A549 (cell line): ENCODE measurements around the gene CNKSR3. TPM values are rescaled to one million over a fixed set of nuclear protein-coding genes. Genes with fewer than 3 reads are reported as not detected.

Source experiments
- ATAC-seq, 2 experiments: fragments of 200-7000 bp in 1 of 2; fragments of >200 bp in 1 of 2; cut with Nextera tagmentation in 1 of 2; cut with Tn5 transposase in 1 of 2; 3 replicates each; pipeline versions ENCODE4 v1.8.0 to v1.9.1; 2018 to 2020; ENCODE audit warnings: mild to moderate bottlenecking in 1 of 2, moderate library complexity in 1 of 2
- CTCF ChIA-PET: fragments of 300-600 bp; sonication (Branson Sonifier 250); formaldehyde crosslinking; extraction: SDS; loops from one replicate; lab custom pipeline; 2021; ENCODE audit warnings: antibody characterized with exemption, inconsistent platforms; lab: Yijun Ruan, JAX
- POLR2A ChIA-PET: fragments of 350-600 bp; formaldehyde crosslinking; extraction: SDS; loops from one replicate; lab custom pipeline; 2021; ENCODE audit warnings: antibody characterized with exemption, inconsistent platforms; lab: Yijun Ruan, JAX
- DNase-seq, 2 experiments: peaks; one replicate each; pipeline versions ENCODE4 v3.0.0 to v3.0.0-alpha.2; 2011 to 2016; ENCODE audit warnings: low read depth in 1 of 2, low spot score in 1 of 2
- FAIRE-seq: peaks from 2 replicates; lab custom pipeline; 2011; peaks lifted over from hg19 to GRCh38; lab: Jason Lieb, UNC
- H3K27ac ChIP-seq, 2 experiments: fragments of >200 bp; sonication (Bioruptor Twin); formaldehyde crosslinking; 3 replicates each; pipeline ENCODE4 v1.5.1; 2016 to 2017
- H3K4me1 ChIP-seq: fragments of >200 bp; sonication (Bioruptor Twin); formaldehyde crosslinking; 3 replicates; pipeline ENCODE4 v1.6.1; 2016
- H3K4me2 ChIP-seq: fragments of >200 bp; sonication (Bioruptor Twin); formaldehyde crosslinking; 3 replicates; pipeline ENCODE4 v1.6.1; 2016
- H3K4me3 ChIP-seq: fragments of >200 bp; sonication (Bioruptor Twin); formaldehyde crosslinking; 3 replicates; pipeline ENCODE4 v1.5.1; 2016
- H3K9me3 ChIP-seq: fragments of >200 bp; sonication (Bioruptor Twin); formaldehyde crosslinking; 3 replicates; pipeline ENCODE4 v1.6.1; 2016
- ATOH8 ChIP-seq: fragments of 250-450 bp; sonication (Bioruptor Pico); IDR thresholded peaks from 2 replicates; pipeline ENCODE4 v1.5.0; 2020; ENCODE audit warnings: low read depth, mild to moderate bottlenecking, moderate library complexity
- BCL3 ChIP-seq: fragments of >200 bp; sonication (Bioruptor Twin); formaldehyde crosslinking; IDR thresholded peaks from 3 replicates; pipeline ENCODE4 v1.6.1; 2016
- CBX2 ChIP-seq: fragments of 200-600 bp; sonication (generic); IDR thresholded peaks from 2 replicates; pipeline ENCODE4 v1.6.1; 2016; ENCODE audit warnings: low read depth, mild to moderate bottlenecking, borderline replicate concordance
- CHD2 ChIP-seq: fragments of 150-350 bp; IDR thresholded peaks from 2 replicates; pipeline ENCODE4 v1.6.1; 2014; ENCODE audit warnings: low read length; ENCODE audit not compliant: partially characterized antibody
- CHD4 ChIP-seq: fragments of 200-600 bp; sonication (generic); IDR thresholded peaks from 2 replicates; pipeline ENCODE4 v1.6.1; 2016; ENCODE audit warnings: antibody characterized with exemption, mild to moderate bottlenecking, borderline replicate concordance
- EHMT2 ChIP-seq: fragments of 200-600 bp; sonication (generic); IDR thresholded peaks from 2 replicates; pipeline ENCODE4 v1.6.1; 2016; ENCODE audit warnings: antibody characterized with exemption, low read depth, mild to moderate bottlenecking, moderate library complexity
- EP300 ChIP-seq, 2 experiments: fragments of >200 bp; sonication (Bioruptor Twin); formaldehyde crosslinking; IDR thresholded peaks; 2 replicates in 1 of 2; 3 replicates in 1 of 2; pipeline ENCODE4 v1.6.1; 2016 to 2017
- FOSB ChIP-seq: fragments of 250-450 bp; sonication (Bioruptor Pico); IDR thresholded peaks from 2 replicates; pipeline ENCODE4 v1.5.0; 2020; ENCODE audit warnings: mild to moderate bottlenecking, moderate library complexity
- FOSL2 ChIP-seq, 2 experiments: fragments of 450-650 bp in 1 of 2; fragments of >200 bp in 1 of 2; sonication (Bioruptor Twin) in 1 of 2; formaldehyde crosslinking; IDR thresholded peaks; 2 replicates each; pipeline versions ENCODE4 v1.5.0 to v1.6.1; 2016 to 2020; ENCODE audit warnings: mild to moderate bottlenecking in 1 of 2, moderate library complexity in 1 of 2
- FOXS1 ChIP-seq: fragments of 250-450 bp; sonication (Bioruptor Pico); IDR thresholded peaks from 2 replicates; pipeline ENCODE4 v1.5.0; 2020; ENCODE audit warnings: mild to moderate bottlenecking, moderate library complexity
- GATA3 ChIP-seq: IDR thresholded peaks from 2 replicates; pipeline ENCODE4 v1.6.1; 2012; ENCODE audit warnings: borderline replicate concordance
- HDAC2 ChIP-seq: fragments of 200-600 bp; sonication (generic); IDR thresholded peaks from 2 replicates; pipeline ENCODE4 v1.6.1; 2016
- HMGXB4 ChIP-seq: fragments of 250-450 bp; sonication (Bioruptor Pico); IDR thresholded peaks from 2 replicates; pipeline ENCODE4 v1.5.0; 2021; ENCODE audit warnings: mild to moderate bottlenecking, moderate library complexity, borderline replicate concordance
- JUN ChIP-seq, 2 experiments: fragments of >200 bp; sonication (Bioruptor Twin); formaldehyde crosslinking; IDR thresholded peaks; 2 replicates in 1 of 2; 3 replicates in 1 of 2; pipeline ENCODE4 v1.6.1; 2016 to 2017
- MAFK ChIP-seq: fragments of 450-650 bp; IDR thresholded peaks from 2 replicates; pipeline ENCODE4 v1.6.1; 2014; ENCODE audit not compliant: partially characterized antibody
- MAZ ChIP-seq: fragments of 150-350 bp; IDR thresholded peaks from 2 replicates; pipeline ENCODE4 v1.6.1; 2014; ENCODE audit warnings: antibody characterized with exemption, low read depth, low read length, borderline replicate concordance
- NPAS2 ChIP-seq: fragments of 250-450 bp; sonication (Bioruptor Pico); IDR thresholded peaks from 2 replicates; pipeline ENCODE4 v1.8.0; 2022; ENCODE audit warnings: mild to moderate bottlenecking, moderate library complexity, borderline replicate concordance
- NR3C1 ChIP-seq: fragments of >200 bp; sonication (Bioruptor Twin); formaldehyde crosslinking; IDR thresholded peaks from 3 replicates; pipeline ENCODE4 v1.6.1; 2017
- PBX3 ChIP-seq: IDR thresholded peaks from 2 replicates; pipeline ENCODE4 v1.6.1; 2012
- PHF8 ChIP-seq: fragments of 200-600 bp; sonication (generic); IDR thresholded peaks from 2 replicates; pipeline ENCODE4 v1.6.1; 2016; ENCODE audit warnings: low read depth, mild to moderate bottlenecking, antibody characterized with exemption, moderate library complexity, borderline replicate concordance
- POLR2A ChIP-seq: IDR thresholded peaks from 2 replicates; pipeline ENCODE4 v1.6.1; 2012; ENCODE audit warnings: mild to moderate bottlenecking, low read length
- RARB ChIP-seq: fragments of 250-450 bp; sonication (Bioruptor Pico); IDR thresholded peaks from 2 replicates; pipeline ENCODE4 v1.8.0; 2021; ENCODE audit warnings: mild to moderate bottlenecking, moderate library complexity
- RFX5 ChIP-seq: fragments of 450-650 bp; IDR thresholded peaks from 2 replicates; pipeline ENCODE4 v1.7.1; 2014; ENCODE audit warnings: antibody characterized with exemption, mild to moderate bottlenecking, moderate library complexity
- ZC3H11A ChIP-seq: fragments of 450-650 bp; IDR thresholded peaks from 2 replicates; pipeline ENCODE4 v1.6.1; 2014; ENCODE audit warnings: antibody characterized with exemption, mild to moderate bottlenecking
- ZNF302 ChIP-seq: fragments of 250-450 bp; sonication (Bioruptor Pico); IDR thresholded peaks from 2 replicates; pipeline ENCODE4 v1.9.0; 2021; ENCODE audit warnings: inconsistent platforms, mild to moderate bottlenecking, moderate library complexity
- WGBS: methylation state at CpG from one replicate; pipeline ENCODE4 v1.1.6; 2017; ENCODE audit errors: missing lambda C conversion rate; 5-methylcytosine and 5-hydroxymethylcytosine counted together
- polyA plus RNA-seq, 4 experiments: library from polyadenylated mRNA; depleted of rRNA in 3 of 4; stranded (reverse); fragments of >200 nt; fragmentation: RNase III in 1 of 4; extraction: RNeasy Plus Mini Kit Qiagen cat#74134 plus additional on column Dnase treatment in 1 of 4; gene quantifications; 2 replicates in 3 of 4; 3 replicates in 1 of 4; pipeline ENCODE4 v1.2.3, GENCODE V29; 2011 to 2017

Gene CNKSR3
- polyA plus RNA-seq, 2 of the 4 experiments (the other 2 are of a cell fraction), result 2.9 to 3.5 TPM

DNA sequence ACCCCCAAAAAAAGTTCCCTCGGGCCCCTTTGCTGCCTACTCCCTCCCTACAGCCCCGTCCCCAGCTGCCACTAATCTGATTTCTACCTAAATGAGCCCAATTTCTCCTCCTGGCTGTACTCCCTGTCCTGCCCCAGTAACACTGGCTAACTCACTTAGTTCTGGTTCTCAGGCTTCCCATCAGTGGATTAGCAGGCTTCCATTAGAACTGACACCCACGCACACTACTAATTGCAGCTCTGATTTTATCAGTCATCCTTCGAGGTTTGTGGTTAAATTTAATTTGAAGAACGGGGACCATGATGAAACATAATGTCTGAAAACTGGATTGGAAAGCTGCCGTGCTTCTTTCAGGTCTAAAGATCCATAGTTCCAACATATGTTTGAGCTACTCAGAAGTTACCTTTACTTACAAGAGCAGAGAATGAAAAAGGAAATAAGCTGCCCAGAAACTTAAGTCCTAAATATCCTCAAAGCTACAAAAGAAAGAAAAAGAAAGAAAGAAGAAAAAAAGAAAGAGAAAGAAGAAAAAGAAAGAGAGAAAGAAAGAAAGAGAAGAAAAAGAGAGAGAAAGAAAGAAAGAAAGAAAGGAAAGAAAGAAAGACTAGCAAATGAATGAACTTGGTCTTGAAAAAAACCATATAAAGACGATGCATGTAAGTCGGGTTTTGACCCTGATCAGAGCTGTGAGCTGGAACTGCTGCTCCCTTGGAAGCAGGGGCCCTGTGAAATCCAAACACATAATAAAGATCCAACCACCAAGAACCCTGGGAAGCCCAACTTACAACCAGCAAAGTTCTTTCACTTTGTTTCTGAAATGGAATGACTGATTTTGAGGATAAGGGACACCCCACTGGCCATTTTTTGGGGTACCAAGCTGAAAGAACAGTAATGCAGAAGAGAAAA is 51.7 kb downstream of the CNKSR3 start (continued):
- TF ChIP-seq ZNF302 (CRISPR knock-in tag) (no peak), RARB (CRISPR knock-in tag) (no peak), FOSL2 (IDR thresholded peaks at IDR 0.05) (no peak), FOSL2 (CRISPR knock-in tag; IDR thresholded peaks at IDR 0.05) (no peak), MAFK (no peak), CHD2 (no peak), RFX5 (no peak)
- TF ChIP-seq, all 56 proteins: peak for 0

GRCh38 chr6:154457881-154458284 is 52.6 kb downstream of the CNKSR3 start:
- WGBS, result 84% methylated on average over 5 of the region's 5 CpGs
- no peak overlapping the region for H3K4me2 ChIP-seq

More at GRCh38 chr6:154457881-154458284, 52.6 kb downstream of the CNKSR3 start:
- TF ChIP-seq POLR2A (no peak), FOSB (no peak), JUN (IDR thresholded peaks at IDR 0.05) (no peak), MAZ (no peak), ATOH8 (no peak), BCL3 (no peak), EP300 (IDR thresholded peaks at IDR 0.05) (no peak), GATA3 (no peak), ZC3H11A (no peak), CBX2 (no peak), NR3C1 (no peak), PHF8 (no peak), PBX3 (no peak), CHD4 (no peak), NPAS2 (no peak), EHMT2 (no peak), HDAC2 (no peak), HMGXB4 (CRISPR knock-in tag) (no peak), FOXS1 (CRISPR knock-in tag) (no peak)
- ChIA-PET CTCF (interaction anchor here (1.2 to 2.5 kb wide), 2 partner anchors 12 to 44 kb away, joined by 5 to 11 read pairs; no protein-coding TSS in a partner anchor), POLR2A (no interaction called here)
- H3K4me3 ChIP-seq, result no peak overlapping the region
- H3K27ac ChIP-seq, result no peak overlapping the region
- peaks cover 17% of the 10 kb centered on the region for H3K4me1 ChIP-seq
- no peak for DNase-seq
- no peak for FAIRE-seq
- no peaks in the 10 kb centered on the region for H3K9me3 ChIP-seq
- no peak for ATAC-seq
